Measurements from ENCODE around the gene SARDH.

GRCh38 chr9:133641396-133641655 lies 96.8 kb downstream of the SARDH start:
- TF ChIP-seq, protein P1, sequence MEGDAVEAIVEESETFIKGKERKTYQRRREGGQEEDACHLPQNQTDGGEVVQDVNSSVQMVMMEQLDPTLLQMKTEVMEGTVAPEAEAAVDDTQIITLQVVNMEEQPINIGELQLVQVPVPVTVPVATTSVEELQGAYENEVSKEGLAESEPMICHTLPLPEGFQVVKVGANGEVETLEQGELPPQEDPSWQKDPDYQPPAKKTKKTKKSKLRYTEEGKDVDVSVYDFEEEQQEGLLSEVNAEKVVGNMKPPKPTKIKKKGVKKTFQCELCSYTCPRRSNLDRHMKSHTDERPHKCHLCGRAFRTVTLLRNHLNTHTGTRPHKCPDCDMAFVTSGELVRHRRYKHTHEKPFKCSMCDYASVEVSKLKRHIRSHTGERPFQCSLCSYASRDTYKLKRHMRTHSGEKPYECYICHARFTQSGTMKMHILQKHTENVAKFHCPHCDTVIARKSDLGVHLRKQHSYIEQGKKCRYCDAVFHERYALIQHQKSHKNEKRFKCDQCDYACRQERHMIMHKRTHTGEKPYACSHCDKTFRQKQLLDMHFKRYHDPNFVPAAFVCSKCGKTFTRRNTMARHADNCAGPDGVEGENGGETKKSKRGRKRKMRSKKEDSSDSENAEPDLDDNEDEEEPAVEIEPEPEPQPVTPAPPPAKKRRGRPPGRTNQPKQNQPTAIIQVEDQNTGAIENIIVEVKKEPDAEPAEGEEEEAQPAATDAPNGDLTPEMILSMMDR (tag by site-specific recombination; IDR thresholded peaks at IDR 0.05) = no peak
- TF ChIP-seq ZNF138 (tag by site-specific recombination; IDR thresholded peaks at IDR 0.05; ENCODE audit: borderline replicate concordance) (no peak), BCL11B (tag by site-specific recombination; IDR thresholded peaks at IDR 0.05; ENCODE audit: low read depth) (no peak)

Data from HEK293 (cell line).